ENCODE results near the gene S100A2. TPM values are rescaled to one million over a fixed set of nuclear protein-coding genes. Genes with fewer than 3 reads are reported as not detected.
A peak's percentile ranks its signal among the peaks of the same experiment; 100 is the strongest.

S100A2 gene
- total RNA-seq = 71.6 TPM

- DNase-seq = no peak
These were observed at the start of gene S100A2 for GRCh38 chr1:153565529-153566374. Gene S100A2 (minus strand): TSS chr1:153565844. CDS start chr1:153563877, 1,967 bp downstream.

- DNase-seq = no peak
These were observed 49.8 kb upstream of the S100A2 start for GRCh38 chr1:153615406-153615805.

- DNase-seq = no peak
These were observed 49.3 kb upstream of the S100A2 start for GRCh38 chr1:153614906-153615305.

GRCh38 chr1:153614189-153614900 lies 48.7 kb upstream of the S100A2 start:
- no peak for DNase-seq

GRCh38 chr1:153613406-153613805 lies 47.8 kb upstream of the S100A2 start:
- no peak for DNase-seq

- DNase-seq = peak; percentile 34
These were observed 47.2 kb upstream of the S100A2 start, which contains the start of gene S100A16 for GRCh38 chr1:153612755-153613331. Gene S100A16 (minus strand): TSS chr1:153613137. CDS start chr1:153608151, 4,986 bp downstream.

- no peak for DNase-seq
These were observed 46.6 kb upstream of the S100A2 start for GRCh38 chr1:153612111-153612754.

GRCh38 chr1:153611356-153611755 lies 45.7 kb upstream of the S100A2 start:
- no peak for DNase-seq

GRCh38 chr1:153610811-153611301 lies 45.2 kb upstream of the S100A2 start:
- DNase-seq = no peak

GRCh38 chr1:153610334-153610733 lies 44.7 kb upstream of the S100A2 start:
- DNase-seq = no peak

GRCh38 chr1:153609585-153609907 lies 43.9 kb upstream of the S100A2 start:
- no peak for DNase-seq

- DNase-seq = peak; percentile 57
These were observed 43.3 kb upstream of the S100A2 start for GRCh38 chr1:153608742-153609584.

GRCh38 chr1:153608089-153608682 lies 42.5 kb upstream of the S100A2 start:
- DNase-seq = no peak

- DNase-seq = no peak
These were observed 41.7 kb upstream of the S100A2 start for GRCh38 chr1:153607381-153607780.

- no peak for DNase-seq
These were observed 40.5 kb upstream of the S100A2 start for GRCh38 chr1:153606194-153606593.

- DNase-seq = no peak
These were observed 37.1 kb upstream of the S100A2 start for GRCh38 chr1:153602749-153603148.

- DNase-seq = no peak
These were observed 34.2 kb upstream of the S100A2 start for GRCh38 chr1:153599847-153600246.

- peak; percentile 36 for DNase-seq
These were observed 32.9 kb upstream of the S100A2 start for GRCh38 chr1:153598309-153599172.

GRCh38 chr1:153597206-153597605 lies 31.6 kb upstream of the S100A2 start:
- no peak for DNase-seq

GRCh38 chr1:153592748-153593147 lies 27.1 kb upstream of the S100A2 start:
- no peak for DNase-seq
